Right cardiac atrium (tissue), 5 donors: ENCODE data around the gene UMPS. TPM values are rescaled to one million over a fixed set of nuclear protein-coding genes. Genes with fewer than 3 reads are reported as not detected.

Source experiments
- ATAC-seq, 2 donors: fragments of 200-7000 bp; cut with Tn5 transposase; one replicate each; pipeline versions ENCODE4 v1.8.0 to v1.9.1; 2020; ENCODE audit warnings: moderate library complexity in 2 of 2, mild to moderate bottlenecking in 1 of 2
- DNase-seq, 3 donors: peaks; one replicate each; pipeline ENCODE4 v3.0.0-alpha.2; 2020
- H3K27ac ChIP-seq: one replicate; pipeline ENCODE4 v1.5.1; 2013; ENCODE audit warnings: mild to moderate bottlenecking, low read length, control low read depth, moderate library complexity
- H3K27me3 ChIP-seq: one replicate; pipeline ENCODE4 v1.6.1; 2013; ENCODE audit not compliant: control insufficient read depth, insufficient read depth
- H3K4me1 ChIP-seq: one replicate; pipeline ENCODE4 v1.6.1; 2013; ENCODE audit warnings: low read length; ENCODE audit not compliant: control insufficient read depth, insufficient read depth
- H3K4me3 ChIP-seq: one replicate; pipeline ENCODE4 v1.5.1; 2013; ENCODE audit warnings: low read length, control low read depth
- H3K9me3 ChIP-seq: one replicate; pipeline ENCODE4 v1.6.1; 2013; ENCODE audit warnings: low read length; ENCODE audit not compliant: control insufficient read depth
- WGBS: extraction: QIAGEN DNeasy Blood & Tissue Kit; methylation state at CpG from one replicate; pipeline ENCODE4 v1.1.7; 2013; 5-methylcytosine and 5-hydroxymethylcytosine counted together
- intact Hi-C, 4 donors: fragments of 100-400 bp; cut with DNase I; formaldehyde crosslinking; loops; one replicate each; pipeline versions ENCODE4 v1.11.0 to v1.14.0; 2022 to 2023
- microRNA-seq, 2 donors: library from miRNA; unstranded; fragments of <30 nt; microRNA quantifications; one replicate each; pipeline ENCODE4 v1.2.0, GENCODE V29; 2020 to 2021
- polyA plus RNA-seq: library from polyadenylated mRNA; stranded (reverse); fragments of 200-250 nt; gene quantifications from one replicate; pipeline ENCODE4 v1.2.3, GENCODE V29; 2013
- total RNA-seq, 4 donors: library from RNA; stranded (reverse); fragmentation: NEBNext Ultra II Directional; extraction: Animal tissue kit (Norgen Biotek cat#: 25700); gene quantifications; one replicate each; pipeline ENCODE4 v1.2.1, GENCODE V29; 2021
- donor health status: healthy with polysubstance abuse.
- donor health status: DM: no; HTN: yes; CAD: no.
- donor health status: DM: no; HTN: no; CAD: no.
- donor health status: DM: no; HTN: yes; CAD: no; lungs with severe emphysema.
- donor health status: DM: yes; HTN: yes; CAD: no.

The UMPS gene
- total and polyA plus RNA-seq, 5 donors, result 4.2 to 12.8 (median 10.4) TPM

- no peak overlapping the region for H3K4me3 ChIP-seq
- WGBS, result 42% methylated on average over 8 of the region's 8 CpGs
- peak in 1 of 3 donors; percentile 76 for DNase-seq
- no peaks in the 10 kb centered on the region for H3K9me3 ChIP-seq
- H3K27ac ChIP-seq, result peak overlapping the region; percentile 66
- intact Hi-C loops, result no loop called here
- peaks cover 11% of the 10 kb centered on the region for H3K4me1 ChIP-seq
- no peaks in the 10 kb centered on the region for H3K27me3 ChIP-seq
- ATAC-seq, result peak; percentile 59 to 75
Measured at GRCh38 chr3:124791639-124792151, 61.4 kb downstream of the UMPS start.

GRCh38 chr3:124792341-124793040 is 62.2 kb downstream of the UMPS start:
- Histone ChIP-seq H3K4me3 (no peak overlapping the region), H3K27ac (peak overlapping the region; percentile 66), H3K9me3 (no peaks in the 10 kb centered on the region), H3K27me3 (no peaks in the 10 kb centered on the region), H3K4me1 (peaks cover 9% of the 10 kb centered on the region)
- ATAC-seq (no peak), DNase-seq (no peak)
- 75% methylated on average over 7 of the region's 7 CpGs for WGBS
- intact Hi-C loops, result no loop called here

- no peaks in the 10 kb centered on the region for H3K9me3 ChIP-seq
- H3K4me3 ChIP-seq, result no peak overlapping the region
- 71% methylated on average over 6 of the region's 6 CpGs for WGBS
- H3K4me1 ChIP-seq, result peaks cover 6% of the 10 kb centered on the region
- peak overlapping the region; percentile 26 for H3K27ac ChIP-seq
- ATAC-seq, result peak in 1 of 2 donors; percentile 12
- no peaks in the 10 kb centered on the region for H3K27me3 ChIP-seq
- intact Hi-C loops, result no loop called here
- DNase-seq, result no peak
Measured at GRCh38 chr3:124793054-124793739, 62.9 kb downstream of the UMPS start.

GRCh38 chr3:124796477-124796876 is 66.2 kb downstream of the UMPS start:
- H3K4me3 ChIP-seq, result no peak overlapping the region
- H3K9me3 ChIP-seq, result no peaks in the 10 kb centered on the region
- intact Hi-C loops, result no loop called here
- ATAC-seq, result no peak
- DNase-seq, result no peak
- peaks cover 21% of the 10 kb centered on the region for H3K4me1 ChIP-seq
- H3K27ac ChIP-seq, result no peak overlapping the region
- WGBS, result 92% methylated on average over 19 of the region's 19 CpGs
- H3K27me3 ChIP-seq, result no peaks in the 10 kb centered on the region

GRCh38 chr3:124797426-124797945 is 67.2 kb downstream of the UMPS start:
- intact Hi-C loops, result no loop called here
- H3K4me1 ChIP-seq, result peaks cover 24% of the 10 kb centered on the region
- ATAC-seq, result no peak
- no peaks in the 10 kb centered on the region for H3K9me3 ChIP-seq
- WGBS, result 77% methylated on average over 4 of the region's 4 CpGs
- no peak for DNase-seq
- H3K27me3 ChIP-seq, result no peaks in the 10 kb centered on the region
- H3K4me3 ChIP-seq, result no peak overlapping the region
- no peak overlapping the region for H3K27ac ChIP-seq

Small RNA genes within 50 kb of the gene (microRNA-seq; reads per million reads assigned to microRNA genes)
- 0 reads per million in 2 donors for gene MIR544B

Other genes starting within 250 kb of the UMPS start
- 100 to 1,000 TPM; 107 to 170 (median 126) TPM for gene ITGB5, start 156.9 kb downstream of the UMPS start, total RNA-seq
- gene ITGB5, start 156.9 kb downstream of the UMPS start, polyA plus RNA-seq, result 39.0 TPM
- not detected for gene MUC13, start 204.3 kb downstream of the UMPS start, total RNA-seq
- gene MUC13, start 204.3 kb downstream of the UMPS start, polyA plus RNA-seq, result 0.05 TPM